H1 (cell line): Measurements from ENCODE around the gene SEC61B. TPM values are rescaled to one million over a fixed set of nuclear protein-coding genes. Genes with fewer than 3 reads are reported as not detected.

Source experiments
- CTCF ChIA-PET: fragments of 300-600 bp; sonication (Branson Sonifier 250); formaldehyde crosslinking; loops from one replicate; lab custom pipeline; 2021; ENCODE audit not compliant: partially characterized antibody; lab: Charles Lee
- POLR2A ChIA-PET: fragments of 300-600 bp; sonication (Branson Sonifier 250); formaldehyde crosslinking; loops from one replicate; lab custom pipeline; 2021; ENCODE audit warnings: inconsistent platforms; ENCODE audit not compliant: partially characterized antibody; lab: Charles Lee
- DNase-seq, 2 experiments: peaks; one replicate each; pipeline versions ENCODE4 v3.0.0 to v3.0.0-alpha.2; 2010 to 2022; ENCODE audit warnings: low spot score in 2 of 2, low read depth in 1 of 2, mixed read lengths in 1 of 2
- FAIRE-seq: peaks from 2 replicates; lab custom pipeline; 2011; peaks lifted over from hg19 to GRCh38; lab: Jason Lieb, UNC
- H2AFZ ChIP-seq: 2 replicates; pipeline ENCODE4 v1.8.1; 2012; ENCODE audit warnings: low read length, inconsistent platforms
- H2AK5ac ChIP-seq: 2 replicates; pipeline ENCODE4 v1.6.1; 2013; ENCODE audit warnings: low read depth, low read length
- H2BK120ac ChIP-seq: replicated peaks from 2 replicates; pipeline ENCODE3; 2013; ENCODE audit warnings: low read depth, low read length, inconsistent platforms
- H2BK12ac ChIP-seq: 2 replicates; pipeline ENCODE4 v1.6.1; 2013; ENCODE audit warnings: low read depth, low read length
- H2BK15ac ChIP-seq: 2 replicates; pipeline ENCODE4 v1.6.1; 2013; ENCODE audit warnings: low read length
- H2BK20ac ChIP-seq: 2 replicates; pipeline ENCODE4 v1.6.1; 2013; ENCODE audit warnings: low read length
- H2BK5ac ChIP-seq: 2 replicates; pipeline ENCODE4 v1.6.1; 2013; ENCODE audit warnings: low read depth, low read length
- H3K14ac ChIP-seq: 2 replicates; pipeline ENCODE4 v1.6.1; 2013; ENCODE audit warnings: inconsistent platforms; ENCODE audit not compliant: insufficient read length
- H3K18ac ChIP-seq: 2 replicates; pipeline ENCODE4 v1.6.1; 2013; ENCODE audit warnings: low read length; ENCODE audit errors: extremely low read depth
- H3K23ac ChIP-seq: 2 replicates; pipeline ENCODE4 v1.6.1; 2013; ENCODE audit warnings: inconsistent platforms; ENCODE audit not compliant: insufficient read length
- H3K23me2 ChIP-seq: 2 replicates; pipeline ENCODE4 v1.6.1; 2013; ENCODE audit warnings: low read depth, low read length
- H3K27ac ChIP-seq: 2 replicates; pipeline ENCODE4 v1.6.1; 2011; ENCODE audit warnings: low read depth, low read length, inconsistent platforms
- H3K27me3 ChIP-seq, 4 experiments: replicated peaks in 1 of 4; 1 replicate in 1 of 4; 2 replicates in 3 of 4; pipeline versions ENCODE4 v1.6.1 to v1.8.1; 2011 to 2013; ENCODE audit warnings: low read length in 3 of 4, mild to moderate bottlenecking in 3 of 4, inconsistent platforms in 2 of 4, mixed read lengths in 2 of 4, moderate library complexity in 1 of 4; ENCODE audit not compliant: control insufficient read depth in 3 of 4, insufficient read depth in 3 of 4; ENCODE audit errors: extremely low read depth in 1 of 4
- H3K36me3 ChIP-seq, 4 experiments: 2 replicates each; pipeline versions ENCODE4 v1.6.1 to v1.8.1; 2011 to 2013; ENCODE audit warnings: mild to moderate bottlenecking in 4 of 4, low read length in 3 of 4, moderate library complexity in 2 of 4, control low read depth in 1 of 4, inconsistent platforms in 1 of 4; ENCODE audit not compliant: insufficient read depth in 4 of 4, control insufficient read depth in 2 of 4
- H3K4ac ChIP-seq: replicated peaks from 2 replicates; pipeline ENCODE3; 2013; ENCODE audit warnings: low read length, low read depth, mixed read lengths, inconsistent platforms; ENCODE audit not compliant: insufficient read length
- H3K4me1 ChIP-seq, 4 experiments: replicated peaks in 1 of 4; 1 replicate in 1 of 4; 2 replicates in 3 of 4; pipeline versions ENCODE4 v1.6.1 to v1.8.1; 2011 to 2013; ENCODE audit warnings: low read length in 3 of 4, inconsistent platforms in 2 of 4, mixed read lengths in 1 of 4; ENCODE audit not compliant: insufficient read depth in 4 of 4, control insufficient read depth in 3 of 4
- H3K4me2 ChIP-seq, 2 experiments: 2 replicates each; pipeline versions ENCODE4 v1.6.1 to v1.8.1; 2011 to 2013; ENCODE audit warnings: low read depth in 2 of 2, low read length in 2 of 2, control low read depth in 1 of 2, inconsistent platforms in 1 of 2, mild to moderate bottlenecking in 1 of 2; ENCODE audit not compliant: insufficient read depth in 1 of 2
- H3K4me3 ChIP-seq, 4 experiments: fragments of 200-600, 300-600 bp in 1 of 4; sonication (generic), shearing (Covaris generic), sonication (Bioruptor Twin) in 1 of 4; 2 replicates each; pipeline versions ENCODE4 v1.5.1 to v1.8.1; 2011 to 2016; ENCODE audit warnings: low read length in 4 of 4, low read depth in 3 of 4, control low read depth in 2 of 4, inconsistent platforms in 2 of 4, mild to moderate bottlenecking in 2 of 4, mixed read lengths in 1 of 4, moderate library complexity in 1 of 4; ENCODE audit not compliant: insufficient read depth in 2 of 4; ENCODE audit errors: extremely low read depth in 1 of 4
- H3K56ac ChIP-seq: replicated peaks from 2 replicates; pipeline ENCODE3; 2013; ENCODE audit warnings: low read depth, mild to moderate bottlenecking, mixed read lengths, low read length, inconsistent platforms; ENCODE audit not compliant: insufficient read length
- H3K79me1 ChIP-seq: 2 replicates; pipeline ENCODE4 v1.6.1; 2013; ENCODE audit warnings: low read depth, low read length, control low read depth
- H3K79me2 ChIP-seq, 2 experiments: 2 replicates each; pipeline versions ENCODE4 v1.6.1 to v1.8.1; 2012 to 2013; ENCODE audit warnings: low read length in 2 of 2, mild to moderate bottlenecking in 2 of 2, inconsistent platforms in 1 of 2; ENCODE audit not compliant: insufficient read depth in 2 of 2, control insufficient read depth in 1 of 2
- H3K9ac ChIP-seq, 4 experiments: replicated peaks in 1 of 4; 1 replicate in 1 of 4; 2 replicates in 3 of 4; pipeline versions ENCODE4 v1.6.1 to v1.8.1; 2011 to 2013; ENCODE audit warnings: low read depth in 3 of 4, low read length in 3 of 4, control low read depth in 2 of 4, mild to moderate bottlenecking in 2 of 4, moderate library complexity in 2 of 4, inconsistent platforms in 1 of 4; ENCODE audit errors: extremely low read depth in 1 of 4
- H3K9me3 ChIP-seq, 2 experiments: 2 replicates each; pipeline versions ENCODE4 v1.6.1 to v1.8.1; 2012 to 2013; ENCODE audit warnings: mild to moderate bottlenecking in 2 of 2, moderate library complexity in 2 of 2, control low read depth in 1 of 2, inconsistent platforms in 1 of 2, low read depth in 1 of 2, low read length in 1 of 2, mixed read lengths in 1 of 2; ENCODE audit not compliant: insufficient read depth in 2 of 2
- H4K20me1 ChIP-seq, 2 experiments: replicated peaks in 1 of 2; 2 replicates each; pipeline versions ENCODE3 to v1.8.1; 2011 to 2013; ENCODE audit warnings: inconsistent platforms in 2 of 2, low read length in 2 of 2, mild to moderate bottlenecking in 1 of 2; ENCODE audit not compliant: insufficient read depth in 2 of 2, control insufficient read depth in 1 of 2
- H4K5ac ChIP-seq: 2 replicates; pipeline ENCODE4 v1.6.1; 2013; ENCODE audit warnings: low read length, low read depth, mixed read lengths, inconsistent platforms; ENCODE audit not compliant: insufficient read length
- H4K8ac ChIP-seq: 2 replicates; pipeline ENCODE4 v1.8.0; 2013; ENCODE audit warnings: mild to moderate bottlenecking, moderate library complexity, low read length, inconsistent platforms; ENCODE audit not compliant: insufficient read depth; ENCODE audit errors: extremely low read depth
- H4K91ac ChIP-seq: replicated peaks from 2 replicates; pipeline ENCODE3; 2013; ENCODE audit warnings: low read length, mixed read lengths, inconsistent platforms; ENCODE audit not compliant: insufficient read length
- BACH1 ChIP-seq: IDR thresholded peaks from 2 replicates; pipeline ENCODE4 v1.6.1; 2012; ENCODE audit warnings: low read length, improper control_type of control experiment
- CHD1 ChIP-seq: IDR thresholded peaks from 2 replicates; pipeline ENCODE4 v1.6.1; 2012; ENCODE audit warnings: low read depth, low read length, improper control_type of control experiment
- CREB1 ChIP-seq: IDR thresholded peaks from 2 replicates; pipeline ENCODE4 v1.6.1; 2012; ENCODE audit warnings: inconsistent platforms
- EGR1 ChIP-seq: IDR thresholded peaks from 2 replicates; pipeline ENCODE4 v1.6.1; 2011; ENCODE audit warnings: low read depth, low read length, borderline replicate concordance
- EP300 ChIP-seq, 2 experiments: IDR thresholded peaks; 1 replicate in 1 of 2; 2 replicates in 1 of 2; pipeline ENCODE4 v1.6.1; 2011 to 2012; ENCODE audit warnings: low read depth in 2 of 2, low read length in 2 of 2, mild to moderate bottlenecking in 2 of 2, borderline replicate concordance in 1 of 2, inconsistent platforms in 1 of 2, moderate library complexity in 1 of 2
- FOSL1 ChIP-seq: IDR thresholded peaks from 2 replicates; pipeline ENCODE4 v1.6.1; 2011; ENCODE audit warnings: mild to moderate bottlenecking, low read depth, low read length, moderate library complexity; ENCODE audit not compliant: insufficient read depth
- JUND ChIP-seq: IDR thresholded peaks from 2 replicates; pipeline ENCODE4 v1.6.1; 2011; ENCODE audit warnings: mild to moderate bottlenecking, improper control_type of control experiment, low read length
- KDM5A ChIP-seq: fragments of 200-600 bp; IDR thresholded peaks from 2 replicates; pipeline ENCODE4 v1.7.1; 2012; ENCODE audit warnings: mild to moderate bottlenecking, low read length, inconsistent platforms, mixed read lengths
- POLR2AphosphoS5 ChIP-seq: IDR thresholded peaks from 2 replicates; pipeline ENCODE4 v1.6.1; 2011; ENCODE audit warnings: low read depth, low read length
- RBBP5 ChIP-seq: IDR thresholded peaks from 2 replicates; pipeline ENCODE4 v1.7.1; 2012; ENCODE audit warnings: low read depth, mild to moderate bottlenecking, inconsistent platforms, low read length, moderate library complexity, borderline replicate concordance
- SAP30 ChIP-seq: fragments of 300-600 bp; sonication (generic); IDR thresholded peaks from 2 replicates; pipeline ENCODE4 v1.7.1; 2012; ENCODE audit warnings: low read length, moderate library complexity, mild to moderate bottlenecking, inconsistent platforms; ENCODE audit not compliant: insufficient read depth, insufficient replicate concordance
- SP2 ChIP-seq: IDR thresholded peaks from 2 replicates; pipeline ENCODE4 v1.6.1; 2012; ENCODE audit warnings: mild to moderate bottlenecking, low read length, inconsistent platforms
- SRF ChIP-seq: IDR thresholded peaks from 2 replicates; pipeline ENCODE4 v1.6.1; 2011; ENCODE audit warnings: mild to moderate bottlenecking, low read depth, low read length, moderate library complexity
- TAF1 ChIP-seq: IDR thresholded peaks from 2 replicates; pipeline ENCODE4 v1.6.1; 2011; ENCODE audit warnings: mild to moderate bottlenecking, low read depth, low read length
- YY1 ChIP-seq: IDR thresholded peaks from 2 replicates; pipeline ENCODE4 v1.6.1; 2011; ENCODE audit warnings: low read depth, mild to moderate bottlenecking, low read length
- polyA plus RNA-seq, 7 experiments: library from polyadenylated mRNA; depleted of rRNA in 3 of 7; stranded (reverse) in 5 of 7; unstranded in 2 of 7; fragments of >200 nt in 5 of 7; fragments of 200-250 nt in 2 of 7; gene quantifications; 1 replicate in 5 of 7; 2 replicates in 1 of 7; 4 replicates in 1 of 7; pipeline versions ENCODE4 v1.2.1 to v1.2.3, GENCODE V29; 2011 to 2013; ENCODE audit warnings: missing spikeins in 2 of 7, mixed read lengths in 2 of 7
- total RNA-seq: library from RNA; stranded (reverse); fragmentation: NEBNext Ultra II Directional; extraction: Animal tissue kit (Norgen Biotek cat#: 25700); gene quantifications from 2 replicates; pipeline ENCODE4 v1.2.1, GENCODE V29; 2021

SEC61B gene
- total and polyA plus RNA-seq, 2 of the 8 experiments (the other 6 are each of a cell fraction or from before 2014, with no cell fraction given): 155 to 379 TPM

DNA sequence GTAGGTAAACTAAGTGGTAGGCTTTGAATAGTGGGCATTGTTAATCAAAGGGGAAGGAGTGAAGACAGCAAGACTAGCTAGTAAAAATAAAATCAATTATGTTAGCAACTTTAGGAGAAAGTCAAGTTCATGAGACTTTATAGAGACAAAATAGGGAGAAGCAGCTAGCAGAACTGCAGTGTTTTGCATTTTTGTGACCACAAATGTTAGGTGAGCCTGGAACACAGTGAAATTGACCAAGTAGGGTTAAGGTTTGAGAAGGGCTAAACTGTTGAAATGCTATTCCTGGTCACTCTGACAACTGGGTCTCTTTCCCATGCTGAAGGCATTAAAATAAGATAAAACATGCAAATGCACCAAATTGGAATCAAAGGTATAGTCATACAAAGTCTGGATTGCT lies 13.0 kb downstream of the SEC61B start:
- Histone ChIP-seq H3K4me1 (no peaks in the 10 kb centered on the region), H3K4me2 (no peak overlapping the region), H3K79me2 (no peaks in the 10 kb centered on the region), H4K5ac (no peak overlapping the region), H3K9ac (no peak overlapping the region), H2BK12ac (no peak overlapping the region), H3K23ac (no peak overlapping the region), H4K20me1 (no peaks in the 10 kb centered on the region), H2BK5ac (no peak overlapping the region), H2BK20ac (no peak overlapping the region), H3K14ac (no peak overlapping the region), H2BK15ac (no peak overlapping the region), H4K8ac (no peak overlapping the region), H2BK120ac (no peak overlapping the region), H3K56ac (no peak overlapping the region), H3K18ac (no peak overlapping the region), H3K23me2 (no peaks in the 10 kb centered on the region), H4K91ac (no peak overlapping the region), H3K36me3 (peaks cover 0 to 15% (median 1%) of the 10 kb centered on the region in 4 experiments; a peak in 4 of 8 replicates), H3K4ac (no peak overlapping the region), H2AK5ac (no peak overlapping the region), H3K79me1 (no peaks in the 10 kb centered on the region; the same call in 1 of the 2 replicates), H3K4me3 (no peak overlapping the region), H3K27me3 (no peaks in the 10 kb centered on the region), H3K27ac (no peak overlapping the region), H2AFZ (no peak overlapping the region), H3K9me3 (no peaks in the 10 kb centered on the region)
- FAIRE-seq: no peak
- DNase-seq: no peak
- ChIA-PET CTCF (no interaction called here), POLR2A (interaction anchor here (6.0 kb wide), 1 partner anchor 13 kb away, joined by 38 read pairs; the partner anchor contains the start of genes ALG2 and SEC61B)
- TF ChIP-seq BACH1: no peak
- no peak for TF ChIP-seq JUND
- TF ChIP-seq FOSL1: no peak
- no peak for TF ChIP-seq EP300 (IDR thresholded peaks at IDR 0.05; ENCODE audit: borderline replicate concordance in 1 of 2, low read depth in 2 of 2, low read length in 2 of 2)
- TF ChIP-seq CHD1: no peak
- TF ChIP-seq SRF: no peak
- TF ChIP-seq YY1: no peak
- TF ChIP-seq SAP30: no peak
- no peak for TF ChIP-seq CREB1
- TF ChIP-seq TAF1: no peak
- TF ChIP-seq KDM5A: no peak
- TF ChIP-seq RBBP5: no peak
- TF ChIP-seq POLR2AphosphoS5: no peak
- TF ChIP-seq SP2: no peak
- TF ChIP-seq EGR1: no peak
